SU-DHL-6 (cell line): ENCODE results near the gene LUC7L.
"Not testable (repeated sequence)": the region's sequence is repeated elsewhere in the genome, so short reads cannot be mapped to it uniquely, and the experiment has no call there.

Experiments
- H2AFZ ChIP-seq: fragments of 200-600 bp; sonication (generic); 2 replicates; pipeline ENCODE4 v1.6.1; 2014; ENCODE audit warnings: low read depth, mild to moderate bottlenecking, moderate library complexity, mixed read lengths, antibody characterized with exemption, low read length; ENCODE audit not compliant: severe bottlenecking
- H3F3A ChIP-seq: fragments of 200-600 bp; shearing (Covaris generic); 2 replicates; pipeline ENCODE4 v1.6.0; 2016; ENCODE audit warnings: antibody characterized with exemption, mild to moderate bottlenecking; ENCODE audit not compliant: insufficient read depth
- H3K27ac ChIP-seq: fragments of 200-600 bp; sonication (generic); 2 replicates; pipeline ENCODE4 v1.5.1; 2016; ENCODE audit warnings: low read depth, mild to moderate bottlenecking, low read length, moderate library complexity, mixed read lengths
- H3K27me3 ChIP-seq: fragments of 200-600 bp; sonication (generic), shearing (Covaris generic); 2 replicates; pipeline ENCODE4 v1.6.0; 2014; ENCODE audit warnings: mild to moderate bottlenecking, low read length
- H3K36me3 ChIP-seq: fragments of 200-600 bp; sonication (generic); 2 replicates; pipeline ENCODE4 v1.6.1; 2014; ENCODE audit warnings: mild to moderate bottlenecking, low read length, mixed read lengths
- H3K4me2 ChIP-seq: fragments of 300-600, 200-600 bp; shearing (Covaris generic), sonication (generic); 2 replicates; pipeline ENCODE4 v1.6.0; 2014; ENCODE audit warnings: low read length, low read depth, mild to moderate bottlenecking; ENCODE audit not compliant: poor library complexity, severe bottlenecking
- H3K4me3 ChIP-seq: fragments of 200-600 bp; sonication (generic); 2 replicates; pipeline ENCODE4 v1.5.1; 2014; ENCODE audit warnings: antibody characterized with exemption, low read length, mild to moderate bottlenecking, mixed read lengths; ENCODE audit not compliant: insufficient read depth, poor library complexity, severe bottlenecking
- H3K79me2 ChIP-seq: fragments of 200-600 bp; sonication (generic); 2 replicates; pipeline ENCODE4 v1.6.1; 2014; ENCODE audit warnings: mild to moderate bottlenecking, low read length, moderate library complexity; ENCODE audit not compliant: insufficient read depth
- H3K9ac ChIP-seq: fragments of 200-600 bp; sonication (generic); 2 replicates; pipeline ENCODE4 v1.7.0; 2014; ENCODE audit warnings: mild to moderate bottlenecking, low read length
- H3K9me2 ChIP-seq: fragments of 200-600 bp; sonication (generic); replicated peaks from 2 replicates; pipeline ENCODE4 v1.6.1; 2014; ENCODE audit warnings: low read length; ENCODE audit not compliant: insufficient read depth
- H3K9me3 ChIP-seq: fragments of 200-600 bp; sonication (generic); 2 replicates; pipeline ENCODE4 v1.6.1; 2014; ENCODE audit warnings: low read length, mixed read lengths; ENCODE audit not compliant: insufficient read depth
- H4K20me1 ChIP-seq: fragments of 200-600 bp; sonication (generic); 2 replicates; pipeline ENCODE4 v1.6.1; 2014; ENCODE audit warnings: low read depth, mild to moderate bottlenecking, antibody characterized with exemption, low read length, moderate library complexity, mixed read lengths
- EZH2phosphoT487 ChIP-seq: fragments of 200-600 bp; sonication (generic), shearing (Covaris generic); conservative IDR thresholded peaks from 2 replicates; pipeline ENCODE4 v1.6.1; 2018; ENCODE audit warnings: mild to moderate bottlenecking, antibody characterized with exemption, low read length, moderate library complexity, mixed read lengths
- TF ChIP-seq, protein P1 (sequence below): fragments of 200-600 bp; sonication (generic); IDR thresholded peaks from one replicate; pipeline ENCODE4 v1.5.1; 2017; ENCODE audit warnings: antibody characterized with exemption, mild to moderate bottlenecking, low read length, moderate library complexity; ENCODE audit not compliant: insufficient read depth, poor library complexity, severe bottlenecking

The LUC7L gene

DNA sequence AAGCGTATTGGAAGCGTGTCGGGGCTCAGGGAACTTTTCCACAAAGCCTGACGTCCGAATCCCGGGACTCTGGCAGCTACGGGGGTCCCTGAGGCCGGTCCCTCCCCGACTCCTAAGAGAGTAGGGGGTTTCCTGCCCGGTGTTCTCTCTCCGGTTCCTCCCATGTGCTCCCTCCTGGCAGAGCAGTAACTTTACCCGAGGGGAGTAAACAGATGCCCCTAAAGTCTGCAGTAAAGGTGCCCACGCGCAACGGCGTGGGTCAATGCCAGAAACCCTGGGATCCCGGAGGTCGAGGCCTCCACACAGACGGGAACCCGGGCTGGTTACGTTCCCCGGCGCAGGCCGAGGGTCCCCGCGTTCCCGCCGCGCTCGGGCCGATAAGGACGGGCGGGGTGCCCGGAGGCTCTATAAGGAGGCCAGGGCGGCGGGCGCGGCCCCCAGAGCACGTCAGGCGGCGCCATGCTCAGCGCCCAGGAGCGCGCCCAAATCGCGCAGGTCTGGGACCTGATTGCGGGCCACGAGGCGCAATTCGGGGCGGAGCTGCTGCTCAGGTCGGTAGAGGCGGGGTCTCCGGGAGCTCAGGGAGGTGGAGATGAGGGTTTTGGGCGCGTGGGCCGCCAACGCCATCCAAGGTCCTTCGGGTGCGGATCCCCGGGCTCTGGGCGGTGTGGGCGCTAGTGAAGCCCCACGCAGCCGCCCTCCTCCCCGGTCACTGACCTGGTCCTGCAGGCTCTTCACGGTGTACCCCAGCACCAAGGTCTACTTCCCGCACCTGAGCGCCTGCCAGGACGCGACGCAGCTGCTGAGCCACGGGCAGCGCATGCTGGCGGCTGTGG is 63.5 kb downstream of the LUC7L start, which contains the start of gene HBM:
TSS of gene HBM (plus strand) at position 440 of the 836 bp plus-strand sequence. CDS start at position 460, 20 bp downstream.
- Histone ChIP-seq H3F3A (no peaks in the 10 kb centered on the region), H3K9me2 (no peaks in the 10 kb centered on the region), H4K20me1 (no peaks in the 10 kb centered on the region), H3K4me2 (no peak within 1 kb of the TSS), H3K27ac (no peak within 1 kb of the TSS), H3K36me3 (no peaks in the 10 kb centered on the region), H3K27me3 (no peaks in the 10 kb centered on the region), H3K9me3 (no peaks in the 10 kb centered on the region), H3K4me3 (no peak within 1 kb of the TSS), H3K79me2 (no peaks in the 10 kb centered on the region), H2AFZ (no peak within 1 kb of the TSS), H3K9ac (no peak within 1 kb of the TSS)
- TF ChIP-seq, protein P1, sequence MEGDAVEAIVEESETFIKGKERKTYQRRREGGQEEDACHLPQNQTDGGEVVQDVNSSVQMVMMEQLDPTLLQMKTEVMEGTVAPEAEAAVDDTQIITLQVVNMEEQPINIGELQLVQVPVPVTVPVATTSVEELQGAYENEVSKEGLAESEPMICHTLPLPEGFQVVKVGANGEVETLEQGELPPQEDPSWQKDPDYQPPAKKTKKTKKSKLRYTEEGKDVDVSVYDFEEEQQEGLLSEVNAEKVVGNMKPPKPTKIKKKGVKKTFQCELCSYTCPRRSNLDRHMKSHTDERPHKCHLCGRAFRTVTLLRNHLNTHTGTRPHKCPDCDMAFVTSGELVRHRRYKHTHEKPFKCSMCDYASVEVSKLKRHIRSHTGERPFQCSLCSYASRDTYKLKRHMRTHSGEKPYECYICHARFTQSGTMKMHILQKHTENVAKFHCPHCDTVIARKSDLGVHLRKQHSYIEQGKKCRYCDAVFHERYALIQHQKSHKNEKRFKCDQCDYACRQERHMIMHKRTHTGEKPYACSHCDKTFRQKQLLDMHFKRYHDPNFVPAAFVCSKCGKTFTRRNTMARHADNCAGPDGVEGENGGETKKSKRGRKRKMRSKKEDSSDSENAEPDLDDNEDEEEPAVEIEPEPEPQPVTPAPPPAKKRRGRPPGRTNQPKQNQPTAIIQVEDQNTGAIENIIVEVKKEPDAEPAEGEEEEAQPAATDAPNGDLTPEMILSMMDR: no peak
- no peak for TF ChIP-seq EZH2phosphoT487

DNA sequence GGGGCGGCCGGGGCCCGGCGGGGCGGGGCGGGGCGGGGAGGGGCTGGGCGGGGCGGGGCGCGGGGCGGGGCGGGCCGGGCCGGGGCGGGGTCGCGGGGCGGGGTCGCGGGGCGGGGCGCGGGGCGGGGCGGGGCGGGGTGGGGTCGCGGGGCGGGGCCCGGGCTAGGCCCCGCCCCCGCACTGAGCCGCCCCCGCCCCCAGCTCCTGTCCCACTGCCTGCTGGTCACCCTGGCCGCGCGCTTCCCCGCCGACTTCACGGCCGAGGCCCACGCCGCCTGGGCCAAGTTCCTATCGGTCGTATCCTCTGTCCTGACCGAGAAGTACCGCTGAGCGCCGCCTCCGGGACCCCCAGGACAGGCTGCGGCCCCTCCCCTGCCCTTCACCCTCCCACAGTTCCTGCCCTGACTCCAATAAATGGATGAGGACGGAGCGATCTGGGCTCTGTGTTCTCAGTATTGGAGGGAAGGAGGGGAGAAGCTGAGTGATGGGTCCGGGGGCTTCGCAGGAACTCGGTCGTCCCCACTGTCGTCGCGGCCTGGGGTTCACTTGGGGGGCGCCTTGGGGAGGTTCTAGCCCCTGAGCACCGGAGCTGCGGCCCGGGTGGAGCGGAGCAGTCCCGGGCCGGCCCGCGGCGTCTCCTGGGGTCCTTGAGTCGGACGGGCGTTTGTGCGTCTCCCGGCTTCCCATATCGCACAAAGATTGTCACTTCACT is 64.3 kb downstream of the LUC7L start:
- H3K27ac ChIP-seq: no peak overlapping the region
- no peaks in the 10 kb centered on the region for H3K79me2 ChIP-seq
- TF ChIP-seq, protein P1: no peak
- TF ChIP-seq EZH2phosphoT487: no peak
- no peak overlapping the region for H3K4me2 ChIP-seq
- H3K9me2 ChIP-seq: no peaks in the 10 kb centered on the region
- H2AFZ ChIP-seq: no peak overlapping the region
- no peak overlapping the region for H3K9ac ChIP-seq
- no peaks in the 10 kb centered on the region for H3F3A ChIP-seq
- H3K27me3 ChIP-seq: no peaks in the 10 kb centered on the region
- no peaks in the 10 kb centered on the region for H3K36me3 ChIP-seq
- H3K9me3 ChIP-seq: no peaks in the 10 kb centered on the region
- no peak overlapping the region for H3K4me3 ChIP-seq
- H4K20me1 ChIP-seq: no peaks in the 10 kb centered on the region

DNA sequence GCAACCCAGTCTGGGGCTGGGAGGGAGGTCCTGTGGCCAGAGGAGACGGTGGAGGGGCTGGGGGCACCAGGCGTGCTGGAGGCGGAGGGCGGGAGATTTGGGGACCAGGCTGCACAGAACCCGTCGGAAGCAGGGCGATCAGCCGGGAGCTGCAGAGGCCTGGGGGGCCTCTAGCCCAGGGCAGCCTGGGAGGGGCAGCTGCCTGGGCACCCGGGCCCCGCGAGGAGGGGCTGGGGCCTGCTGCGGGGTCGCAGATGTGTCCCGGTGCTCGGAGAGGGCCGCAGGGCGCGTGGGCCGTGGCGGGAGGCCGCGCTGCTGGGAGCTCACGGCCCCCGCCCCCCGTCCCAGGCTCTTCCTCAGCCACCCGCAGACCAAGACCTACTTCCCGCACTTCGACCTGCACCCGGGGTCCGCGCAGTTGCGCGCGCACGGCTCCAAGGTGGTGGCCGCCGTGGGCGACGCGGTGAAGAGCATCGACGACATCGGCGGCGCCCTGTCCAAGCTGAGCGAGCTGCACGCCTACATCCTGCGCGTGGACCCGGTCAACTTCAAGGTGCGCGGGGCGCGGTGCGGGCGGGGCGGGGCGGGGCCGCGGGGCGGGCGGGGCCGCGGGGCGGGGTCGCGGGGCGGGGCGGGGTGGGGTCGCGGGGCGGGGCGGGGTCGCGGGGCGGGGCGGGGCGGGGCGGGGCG is 65.0 kb downstream of the LUC7L start:
- H3F3A ChIP-seq, H3K9me3 ChIP-seq, H3K27me3 ChIP-seq, H3K4me2 ChIP-seq, H2AFZ ChIP-seq, H3K9me2 ChIP-seq, H3K4me3 ChIP-seq, H4K20me1 ChIP-seq, H3K79me2 ChIP-seq, H3K9ac ChIP-seq, H3K27ac ChIP-seq, H3K36me3 ChIP-seq: not testable (repeated sequence)

DNA sequence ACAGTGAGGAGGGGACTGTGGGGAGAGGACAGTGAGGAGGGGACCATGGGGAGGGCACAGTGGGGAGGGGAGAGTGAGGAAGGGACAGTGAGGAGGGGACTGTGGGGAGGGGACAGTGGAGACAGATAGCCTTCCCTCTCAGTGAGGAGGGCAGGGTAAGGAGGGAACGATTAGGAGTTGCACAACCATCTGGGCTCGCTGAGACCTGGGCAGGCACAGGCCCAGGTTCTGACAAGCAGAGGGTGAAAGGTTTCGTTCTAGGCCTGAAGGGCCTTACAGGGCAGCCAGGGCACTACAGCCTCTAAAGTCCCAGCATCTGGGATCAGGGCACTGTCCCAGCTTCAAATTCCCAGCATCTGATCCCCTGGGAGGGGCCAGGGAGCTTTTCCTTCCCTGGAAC is 65.6 kb downstream of the LUC7L start:
- H3K9me2 ChIP-seq, H3K79me2 ChIP-seq, H3K9me3 ChIP-seq, H3K27me3 ChIP-seq, H3K9ac ChIP-seq, H2AFZ ChIP-seq, H3K4me2 ChIP-seq, H3F3A ChIP-seq, H3K27ac ChIP-seq, H3K36me3 ChIP-seq, H4K20me1 ChIP-seq, H3K4me3 ChIP-seq: not testable (repeated sequence)

DNA sequence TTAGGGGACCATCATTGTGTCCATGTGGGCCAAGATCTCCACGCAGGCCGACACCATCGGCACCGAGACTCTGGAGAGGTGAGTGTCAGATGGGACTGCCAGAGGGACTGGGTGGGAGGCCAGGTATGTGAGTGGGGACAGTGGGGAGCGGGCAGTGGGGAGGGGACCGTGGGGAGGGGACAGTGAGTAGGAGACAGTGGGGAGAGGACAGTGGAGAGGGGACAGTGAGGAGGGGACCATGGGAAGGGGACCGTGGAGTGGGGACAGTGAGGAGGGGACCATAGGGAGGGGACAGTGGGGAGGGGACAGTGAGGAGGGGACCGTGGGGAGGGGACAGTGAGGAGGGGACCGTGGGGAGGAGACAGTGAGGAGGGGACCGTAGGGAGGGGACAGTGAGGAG is 66.1 kb downstream of the LUC7L start:
- not testable (repeated sequence) for H3K9ac ChIP-seq, H3K27me3 ChIP-seq, H3K36me3 ChIP-seq, H4K20me1 ChIP-seq, H3K4me3 ChIP-seq, H3K9me3 ChIP-seq, H3K9me2 ChIP-seq, H3F3A ChIP-seq, H3K4me2 ChIP-seq, H3K27ac ChIP-seq, H3K79me2 ChIP-seq, H2AFZ ChIP-seq
